D721Med (cell line): ENCODE results near the gene KLHDC7B.

Source experiments
- DNase-seq: peaks from one replicate; pipeline ENCODE4 v3.0.0; 2011; ENCODE audit warnings: low spot score; ENCODE audit not compliant: insufficient read length
- FAIRE-seq: peaks from 2 replicates; lab custom pipeline; 2011; peaks lifted over from hg19 to GRCh38; lab: Jason Lieb, UNC
- TF ChIP-seq, protein P1 (sequence below): IDR thresholded peaks from 2 replicates; pipeline ENCODE4 v1.5.1; 2012; ENCODE audit warnings: mild to moderate bottlenecking, control low read depth; ENCODE audit not compliant: insufficient read depth; ENCODE audit errors: missing control alignments

The KLHDC7B gene

DNA sequence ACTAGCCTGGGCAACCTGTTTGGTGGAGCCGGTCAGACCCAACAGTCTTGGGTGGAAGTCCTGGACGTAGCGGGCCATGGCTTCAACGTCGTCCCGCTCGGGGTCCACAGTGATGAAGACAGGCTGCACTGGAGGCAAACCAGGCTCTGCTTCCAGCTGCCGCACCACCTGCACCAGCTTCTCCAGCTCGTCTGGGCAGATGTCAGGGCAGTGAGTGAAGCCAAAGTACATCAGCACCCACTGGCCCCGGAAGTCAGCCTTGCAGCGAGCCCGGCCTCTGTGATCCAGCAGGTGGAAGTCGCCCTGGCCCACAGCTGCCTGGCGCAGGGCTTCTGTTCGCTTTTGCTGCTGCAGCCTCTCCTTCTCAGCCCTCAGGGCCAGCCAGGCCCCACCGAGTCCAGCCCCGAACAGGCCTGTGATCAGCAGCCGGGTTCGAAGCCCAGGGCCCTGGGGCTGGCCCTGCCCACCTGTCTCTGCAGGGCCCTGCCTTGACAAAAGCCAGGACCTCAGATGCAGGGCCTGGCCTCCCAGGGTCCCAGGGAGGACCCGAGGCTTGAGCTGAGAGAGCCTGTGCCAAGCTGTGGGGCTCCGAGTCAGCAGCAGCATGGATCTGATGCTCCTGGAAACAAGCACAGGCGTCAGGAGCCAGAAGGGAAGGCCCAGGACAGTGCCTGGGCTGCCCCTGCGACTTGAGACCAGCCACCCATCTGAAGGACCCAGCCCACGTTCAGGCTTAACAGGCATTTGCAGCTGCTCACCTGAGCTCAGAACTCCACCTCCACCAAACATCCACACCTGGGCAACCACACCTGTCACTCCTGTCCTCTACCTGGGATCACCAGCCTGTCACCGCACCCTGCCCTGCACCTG is 21.7 kb upstream of the KLHDC7B start:
- no peak for FAIRE-seq
- no peak for DNase-seq
- TF ChIP-seq, protein P1, sequence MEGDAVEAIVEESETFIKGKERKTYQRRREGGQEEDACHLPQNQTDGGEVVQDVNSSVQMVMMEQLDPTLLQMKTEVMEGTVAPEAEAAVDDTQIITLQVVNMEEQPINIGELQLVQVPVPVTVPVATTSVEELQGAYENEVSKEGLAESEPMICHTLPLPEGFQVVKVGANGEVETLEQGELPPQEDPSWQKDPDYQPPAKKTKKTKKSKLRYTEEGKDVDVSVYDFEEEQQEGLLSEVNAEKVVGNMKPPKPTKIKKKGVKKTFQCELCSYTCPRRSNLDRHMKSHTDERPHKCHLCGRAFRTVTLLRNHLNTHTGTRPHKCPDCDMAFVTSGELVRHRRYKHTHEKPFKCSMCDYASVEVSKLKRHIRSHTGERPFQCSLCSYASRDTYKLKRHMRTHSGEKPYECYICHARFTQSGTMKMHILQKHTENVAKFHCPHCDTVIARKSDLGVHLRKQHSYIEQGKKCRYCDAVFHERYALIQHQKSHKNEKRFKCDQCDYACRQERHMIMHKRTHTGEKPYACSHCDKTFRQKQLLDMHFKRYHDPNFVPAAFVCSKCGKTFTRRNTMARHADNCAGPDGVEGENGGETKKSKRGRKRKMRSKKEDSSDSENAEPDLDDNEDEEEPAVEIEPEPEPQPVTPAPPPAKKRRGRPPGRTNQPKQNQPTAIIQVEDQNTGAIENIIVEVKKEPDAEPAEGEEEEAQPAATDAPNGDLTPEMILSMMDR, result no peak

DNA sequence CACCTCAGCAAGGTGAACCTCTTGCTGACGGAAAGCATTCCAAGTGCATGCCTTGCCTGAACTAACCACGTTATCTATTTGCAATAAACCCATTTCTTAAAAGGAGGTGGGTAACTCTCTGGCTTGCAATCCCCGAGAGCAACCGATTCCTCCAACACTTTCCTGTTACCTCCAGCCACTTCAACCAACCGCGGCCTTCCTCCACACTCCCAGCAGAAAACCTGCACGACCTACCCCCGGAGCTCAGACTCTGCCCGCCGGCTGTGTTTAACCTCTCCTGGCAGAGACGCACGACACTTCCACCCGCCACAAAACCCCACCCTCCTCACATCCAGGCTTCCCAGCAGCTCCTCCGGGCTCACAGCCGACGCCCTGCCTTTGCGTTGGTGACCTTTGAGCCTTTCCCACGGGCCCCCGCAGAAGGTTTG is 21.0 kb upstream of the KLHDC7B start:
- TF ChIP-seq, protein P1, result no peak
- FAIRE-seq, result no peak
- no peak for DNase-seq

DNA sequence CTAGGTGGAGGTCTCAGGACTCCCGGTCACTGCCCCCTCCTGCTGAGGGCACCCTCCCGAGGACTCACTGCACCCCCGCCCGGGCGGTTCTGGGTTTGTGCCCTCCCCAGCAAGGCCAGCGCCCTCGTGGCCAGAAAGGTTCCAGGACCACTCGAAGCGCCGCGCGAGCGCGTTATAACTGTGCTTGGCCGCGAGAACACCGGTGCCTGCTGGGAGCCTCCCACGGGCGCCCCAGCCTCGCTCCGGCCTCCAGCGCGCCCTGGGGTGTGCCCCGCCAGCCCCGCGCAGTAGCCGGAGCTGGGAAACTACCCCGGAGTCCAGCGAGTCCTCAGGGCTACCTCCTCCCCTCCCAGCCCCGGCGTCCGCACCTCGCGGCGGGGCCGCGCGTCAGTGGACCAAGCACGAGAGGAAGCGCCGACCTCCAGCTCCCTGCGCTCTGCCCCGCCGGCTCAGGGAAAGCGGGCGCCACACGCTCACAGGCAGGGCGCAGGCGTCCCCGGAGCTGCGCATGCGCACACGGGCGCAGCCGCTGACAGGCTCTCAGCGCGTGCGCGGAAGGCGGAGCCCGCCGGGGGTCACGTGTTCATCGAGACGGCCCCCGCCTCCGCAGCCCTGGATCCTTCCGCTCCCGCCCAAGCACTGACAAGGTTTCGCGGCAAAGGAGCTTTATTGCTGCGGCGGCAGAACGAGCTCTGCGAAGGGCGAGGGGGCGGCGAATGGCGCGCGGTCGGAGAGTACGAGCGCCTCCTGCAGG is 20.4 kb upstream of the KLHDC7B start, which contains the start of gene SCO2:
Gene SCO2 (minus strand): TSS at position 495 of the 754 bp plus-strand sequence. CDS start 1,187 bp downstream, outside the sequence.
- DNase-seq (peak; percentile 88), FAIRE-seq (no peak)
- TF ChIP-seq, protein P1, result peak; percentile 41

DNA sequence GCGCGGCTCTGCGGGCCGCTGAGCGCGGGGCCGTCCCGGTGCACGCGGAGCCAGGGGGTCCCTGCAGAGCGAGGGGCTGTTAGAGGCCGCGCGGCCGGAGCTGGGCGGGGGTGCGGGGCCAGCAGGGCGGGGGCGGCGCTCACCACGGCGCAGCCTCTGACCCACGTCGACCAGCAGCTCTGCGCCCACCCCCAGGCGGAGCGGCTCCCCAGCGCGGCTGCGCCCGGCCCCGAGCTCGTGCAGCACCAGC is 19.9 kb upstream of the KLHDC7B start:
- TF ChIP-seq, protein P1, result no peak
- FAIRE-seq, result no peak

DNA sequence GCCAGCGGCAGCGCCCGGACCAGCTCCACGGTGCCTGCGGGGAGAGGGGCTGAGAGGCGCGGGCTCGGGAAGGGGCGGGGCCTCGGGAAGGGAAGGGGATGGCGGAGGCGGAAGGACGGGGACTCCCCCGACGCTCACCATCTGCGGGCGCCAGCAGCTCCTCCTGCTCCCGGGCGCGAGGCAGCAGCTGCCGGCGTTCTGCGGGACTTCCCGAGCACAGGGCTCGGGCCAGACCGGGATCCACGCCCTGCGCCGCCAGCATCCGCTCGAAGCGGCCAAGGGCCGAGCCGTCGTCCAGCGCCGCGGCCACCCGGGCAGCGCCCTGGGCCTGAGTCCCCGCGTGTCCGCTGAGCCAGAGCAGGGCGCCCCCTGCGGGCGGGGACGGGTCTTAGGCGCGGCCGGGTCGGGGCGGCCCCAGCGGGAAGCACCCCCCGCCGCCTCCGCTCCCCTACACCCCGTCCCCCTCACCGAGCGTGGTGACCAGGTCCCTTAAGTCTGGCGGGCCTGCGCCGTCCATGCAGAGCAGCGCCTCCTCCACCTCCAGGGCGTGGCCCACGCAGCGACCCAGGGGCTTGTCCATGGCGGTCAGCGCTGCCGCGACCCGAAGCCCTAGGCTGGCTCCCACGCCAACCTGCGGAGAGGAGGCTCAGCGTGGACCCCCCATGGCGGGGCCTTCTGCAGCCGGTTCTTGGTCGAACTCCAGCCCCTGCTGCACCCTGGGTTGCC is 19.4 kb upstream of the KLHDC7B start:
- TF ChIP-seq, protein P1, result peak; percentile 37
- no peak for FAIRE-seq
- DNase-seq, result no peak

More for the DNA sequence above, 19.9 kb upstream of the KLHDC7B start:
- no peak for DNase-seq

DNA sequence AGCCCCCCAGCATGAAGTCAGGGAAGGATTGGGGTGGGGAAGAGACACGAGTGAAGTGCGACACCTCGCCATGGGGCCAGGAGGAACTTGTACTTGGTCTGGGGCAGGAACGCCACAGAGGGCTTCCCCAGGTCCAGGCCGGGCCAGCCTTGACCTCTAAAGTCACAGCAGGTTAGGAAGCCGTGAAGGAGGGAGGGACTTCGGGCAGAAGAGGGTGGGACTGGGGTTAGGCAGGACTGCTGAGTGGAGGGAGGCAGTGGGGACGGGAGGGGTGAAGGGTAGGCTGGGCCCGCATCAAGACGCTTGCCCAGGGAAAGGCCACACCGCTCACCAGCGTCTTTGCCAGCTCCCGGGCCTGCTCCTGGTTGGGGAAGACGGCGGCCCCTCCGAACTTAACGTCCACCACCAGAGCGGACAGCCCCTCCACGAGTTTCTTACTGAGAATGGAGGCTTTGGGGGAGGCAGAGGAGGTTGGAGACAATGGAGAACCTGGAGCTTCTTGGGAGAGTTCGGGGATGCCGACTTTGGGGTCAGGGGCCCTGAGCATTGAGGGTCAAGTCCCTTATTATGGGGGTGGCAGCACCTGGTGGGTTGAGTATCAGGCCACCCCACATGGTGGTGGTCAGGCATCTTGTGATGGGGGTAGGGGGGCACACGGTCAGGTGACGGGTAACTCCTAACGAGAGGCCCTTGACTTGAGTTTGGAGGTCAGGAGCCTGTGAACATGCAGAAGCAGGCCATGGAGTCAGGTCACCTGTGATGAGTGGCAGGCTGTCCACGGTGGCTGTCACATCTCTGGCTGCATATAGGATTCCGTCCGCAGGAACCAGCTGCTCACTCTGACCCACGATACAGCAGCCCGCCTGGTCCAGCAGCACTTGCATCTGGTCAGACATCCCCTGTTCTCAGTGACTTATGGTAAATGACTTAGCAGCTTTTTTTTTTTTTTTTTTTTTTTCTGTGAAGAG is 18.6 kb upstream of the KLHDC7B start:
- no peak for FAIRE-seq
- peak; percentile 56 for DNase-seq
- TF ChIP-seq, protein P1, result no peak
